Measurements from ENCODE around the gene DOC2B.
"Not testable (repeated sequence)": the region's sequence is repeated elsewhere in the genome, so short reads cannot be mapped to it uniquely, and the experiment has no call there.

The DOC2B gene

DNA sequence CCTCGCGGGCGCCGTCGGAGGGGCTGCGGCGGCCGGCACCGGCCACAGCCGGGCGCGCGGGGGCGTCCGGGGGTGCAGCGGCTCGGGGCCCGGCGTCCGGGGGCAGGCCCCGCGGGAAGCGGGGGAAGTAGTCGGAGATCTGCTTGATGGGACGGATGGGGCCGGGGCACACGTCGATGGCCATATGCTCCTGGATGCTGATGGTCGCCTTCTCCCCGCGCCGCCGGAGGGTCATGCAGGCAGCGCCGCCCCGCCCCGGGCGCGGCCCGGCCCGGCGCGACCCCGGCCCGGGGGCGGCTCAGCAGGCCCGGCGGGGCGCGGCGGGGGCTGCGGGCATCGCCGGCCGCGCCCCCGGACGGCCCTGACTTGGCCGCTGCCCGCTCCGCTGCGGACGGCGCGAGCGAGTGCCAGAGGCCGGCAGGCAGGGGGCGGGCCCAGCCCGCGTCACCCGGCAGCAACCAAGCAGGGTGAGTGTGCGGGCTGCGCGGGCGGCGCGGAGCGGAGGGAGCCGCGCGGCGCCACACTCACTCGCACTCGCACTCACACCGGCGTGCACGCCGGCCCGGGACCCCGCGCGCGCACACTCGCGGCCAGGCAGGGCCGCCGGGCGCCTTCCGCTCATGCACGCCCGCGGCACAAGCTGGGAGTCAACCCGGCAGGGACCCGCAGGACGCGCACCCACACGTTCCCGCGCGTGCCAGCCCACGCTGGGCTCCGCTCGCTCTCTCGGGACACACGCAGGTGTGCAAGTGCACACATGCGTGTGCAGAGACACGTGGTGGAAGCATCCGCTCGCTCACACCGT lies at the start of gene DOC2B:
DOC2B (minus strand) TSS at position 406 of the 805 bp plus-strand sequence; CDS start at position 235, 171 bp downstream.
- peak; percentile 15 for DNase-seq

DNA sequence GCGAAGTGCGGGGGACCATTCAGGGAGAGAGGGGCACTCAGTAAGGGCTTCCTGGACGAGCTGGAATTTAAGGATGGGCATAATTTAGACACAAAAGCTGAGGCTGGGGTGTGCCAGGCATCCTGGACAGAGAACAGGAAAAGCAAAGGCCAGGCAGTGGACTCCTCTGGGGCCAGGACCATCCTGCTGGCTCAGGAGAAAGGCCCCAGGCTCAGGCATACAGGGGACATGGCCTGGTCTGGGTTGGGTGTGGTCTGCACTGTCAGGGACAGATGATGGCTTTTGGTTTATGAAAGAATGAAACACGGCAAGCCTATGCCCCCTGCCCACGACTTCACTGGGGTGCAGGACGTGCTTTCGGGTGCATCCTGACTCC lies 48.9 kb upstream of the DOC2B start:
- no peak for DNase-seq

DNA sequence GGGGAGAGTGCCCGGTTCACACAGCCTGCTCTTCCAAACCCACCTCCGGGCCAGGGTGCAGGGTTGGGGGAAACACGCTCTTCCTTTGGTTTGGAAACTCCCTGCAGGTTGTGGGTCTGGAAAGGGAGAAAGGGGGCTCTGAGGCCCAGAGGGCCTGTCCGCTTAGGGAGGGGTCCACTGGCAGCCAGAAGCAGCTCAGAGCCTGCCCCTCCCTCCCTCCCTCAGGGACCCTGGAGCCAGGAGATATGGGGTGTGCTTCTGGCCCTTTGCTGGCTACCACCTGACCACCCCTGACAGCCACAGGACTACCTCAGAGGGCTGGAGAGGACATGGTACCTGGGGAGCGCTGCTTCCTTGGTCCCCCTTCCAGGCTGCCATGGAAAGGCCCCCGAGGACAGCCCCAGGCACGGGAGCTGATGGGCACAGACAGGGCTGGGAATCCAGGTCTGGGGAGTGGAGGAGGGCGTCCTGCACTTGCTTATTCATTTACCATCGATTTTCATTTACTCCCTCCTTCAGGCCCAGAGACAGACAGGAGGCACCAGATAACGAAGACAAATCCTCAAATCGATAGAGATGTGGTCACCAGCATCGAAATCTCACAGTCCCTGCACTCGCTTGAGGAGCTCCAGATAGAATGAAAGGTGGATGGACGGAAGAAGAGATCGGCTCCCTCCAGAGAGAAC lies 48.4 kb upstream of the DOC2B start:
- no peak for DNase-seq

DNA sequence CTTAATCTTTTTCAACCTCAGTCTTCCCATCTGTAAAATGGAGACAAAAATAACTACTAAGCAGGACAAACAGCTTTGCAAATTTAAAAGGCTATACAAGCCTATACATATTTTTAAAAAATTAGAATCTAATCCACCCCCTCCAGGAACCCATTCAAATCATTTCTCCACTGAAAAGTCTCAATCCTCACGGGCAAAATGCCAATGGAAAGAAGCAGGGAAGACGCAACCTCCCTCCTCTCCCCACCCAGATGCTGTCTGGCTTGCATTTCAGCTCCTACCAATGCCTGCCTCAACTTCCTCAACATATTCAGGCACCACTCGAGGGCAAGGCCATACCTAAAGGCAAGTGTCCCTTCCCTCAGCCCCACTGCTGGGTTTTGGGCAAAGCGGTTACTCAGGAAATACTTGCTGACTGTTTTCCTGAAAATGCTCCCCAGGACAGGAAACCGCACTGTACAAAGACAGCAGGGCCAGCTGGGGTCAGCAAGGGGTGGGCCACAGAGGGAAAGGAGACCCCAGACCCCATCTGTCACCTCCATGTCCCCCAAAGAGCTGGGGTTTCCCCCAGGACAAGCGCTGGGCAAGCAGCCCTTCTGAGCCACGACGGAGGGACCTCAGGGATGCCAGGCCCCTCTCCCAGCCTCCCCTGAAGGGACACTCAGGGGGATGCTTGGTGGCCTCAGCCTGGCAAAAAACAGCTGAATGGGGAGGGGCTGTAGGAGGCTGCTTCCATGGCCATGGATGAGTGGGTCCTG lies 47.7 kb upstream of the DOC2B start:
- no peak for DNase-seq

DNA sequence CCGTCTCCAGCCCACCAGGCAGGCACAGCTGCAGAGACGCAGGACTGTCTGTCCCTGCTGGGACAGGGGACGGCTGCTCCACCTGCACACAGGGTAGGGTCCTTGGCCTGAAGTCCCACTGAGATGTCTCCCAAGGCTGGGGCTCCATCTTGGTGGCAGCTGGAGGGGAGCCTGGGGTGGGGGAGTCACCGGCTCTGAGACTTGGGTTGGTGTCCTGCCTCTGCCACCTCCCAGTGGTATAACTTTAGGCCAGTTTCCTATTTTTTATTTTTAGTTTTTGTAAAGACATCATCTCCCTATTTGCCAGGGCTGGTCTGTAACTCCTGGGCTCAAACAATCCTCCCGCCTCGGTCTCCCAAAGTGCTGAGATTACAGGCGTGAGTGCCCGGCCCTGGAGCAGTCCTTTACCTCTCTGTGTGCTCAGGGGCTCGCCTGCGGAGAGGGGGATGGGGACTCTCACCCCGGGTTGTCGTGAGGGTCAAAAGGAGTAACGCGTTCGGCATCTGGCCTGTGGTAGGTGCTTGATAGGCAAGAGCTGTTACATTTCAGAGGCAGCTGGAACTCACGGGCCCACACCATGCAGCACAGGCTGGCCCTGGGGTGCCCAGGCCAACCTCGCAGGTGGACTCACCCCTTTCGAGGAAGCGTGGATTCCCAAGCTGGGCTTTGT lies 46.6 kb upstream of the DOC2B start:
- no peak for DNase-seq

DNA sequence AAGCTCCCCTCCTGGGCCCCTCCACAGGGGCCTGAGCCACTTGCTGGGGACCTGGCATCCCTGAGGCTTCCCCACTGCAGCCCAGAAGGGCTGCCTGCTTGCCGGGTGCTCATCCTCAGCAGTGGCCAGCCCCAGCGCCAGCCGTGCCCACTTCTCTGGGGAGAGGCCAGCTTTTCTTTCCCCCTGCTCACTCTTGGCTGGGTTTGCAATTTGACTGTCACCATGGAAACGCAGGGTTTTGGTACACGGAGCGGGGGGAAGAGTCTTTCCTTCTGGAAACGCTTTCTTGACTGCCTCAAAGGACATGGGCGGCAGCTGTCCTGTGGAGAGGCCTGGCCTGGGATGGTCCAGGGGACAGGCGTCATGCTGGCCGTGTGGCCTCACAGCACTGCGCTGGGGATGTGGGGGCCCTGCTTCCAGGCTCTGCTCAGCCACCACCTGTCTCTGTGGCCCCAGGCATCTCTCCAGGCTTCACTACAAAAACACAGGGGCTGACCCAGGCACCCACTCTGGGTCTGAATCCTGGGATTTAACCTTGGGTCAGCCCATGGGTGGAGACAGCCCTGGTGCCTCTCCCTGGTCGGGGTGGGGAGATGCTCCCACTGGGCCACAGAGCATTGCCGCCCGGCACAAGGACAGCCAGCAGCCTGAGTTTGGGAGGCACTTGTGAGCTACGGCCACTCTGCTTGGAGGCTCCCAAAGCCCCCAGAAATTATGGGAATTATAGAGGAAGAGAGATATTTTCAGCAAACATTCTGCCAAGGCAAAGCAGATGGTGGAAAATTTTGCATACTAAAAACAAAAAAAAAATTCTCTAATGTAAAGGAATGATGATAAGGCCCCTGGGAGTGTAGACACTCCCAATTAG lies 45.9 kb upstream of the DOC2B start:
- no peak for DNase-seq

DNA sequence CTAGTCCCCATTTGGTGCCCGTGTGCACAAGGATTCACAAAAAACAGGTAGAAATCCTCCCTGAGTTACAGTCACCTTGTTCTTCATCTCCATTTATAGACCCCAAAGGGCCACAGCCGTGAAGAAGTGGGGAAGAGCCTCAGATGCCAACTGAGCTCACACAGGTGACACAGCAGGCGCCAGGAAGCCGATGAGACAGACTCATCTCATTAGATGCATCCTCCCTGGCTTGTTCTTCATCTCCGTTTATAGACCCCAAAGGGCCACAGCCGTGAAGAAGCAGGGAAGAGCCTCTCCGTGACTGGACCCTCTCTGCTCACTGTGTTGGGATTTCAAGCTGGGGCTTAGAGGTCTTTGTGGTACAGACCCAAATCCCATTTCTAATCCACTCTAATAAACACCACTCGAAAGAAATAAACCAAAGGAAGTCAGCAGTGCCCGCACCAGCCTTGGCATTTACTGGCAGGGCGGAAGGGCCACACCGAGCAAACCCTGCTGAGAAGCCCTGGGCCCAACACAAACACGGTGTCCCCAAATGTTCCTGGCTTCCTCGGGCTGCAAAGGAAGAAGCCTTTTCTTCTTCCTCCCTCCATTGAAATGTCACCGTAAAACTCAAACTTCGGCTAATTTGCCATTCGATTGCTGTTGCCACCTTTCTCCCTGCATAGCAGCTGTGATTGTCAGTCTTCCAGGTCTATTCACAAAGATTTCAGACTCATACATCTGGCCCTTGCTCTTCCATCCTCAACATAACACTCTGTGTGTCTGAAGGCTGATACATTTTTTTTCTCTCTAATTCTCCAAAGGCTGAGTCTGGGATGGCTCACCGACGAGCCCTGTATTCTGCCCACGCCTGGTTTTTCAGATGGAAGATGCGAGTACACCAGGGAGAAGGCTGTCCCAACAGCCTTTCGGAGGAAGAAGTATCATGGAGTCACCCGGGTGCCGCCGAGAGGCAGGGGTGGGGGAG lies 44.9 kb upstream of the DOC2B start:
- DNase-seq, result no peak

DNA sequence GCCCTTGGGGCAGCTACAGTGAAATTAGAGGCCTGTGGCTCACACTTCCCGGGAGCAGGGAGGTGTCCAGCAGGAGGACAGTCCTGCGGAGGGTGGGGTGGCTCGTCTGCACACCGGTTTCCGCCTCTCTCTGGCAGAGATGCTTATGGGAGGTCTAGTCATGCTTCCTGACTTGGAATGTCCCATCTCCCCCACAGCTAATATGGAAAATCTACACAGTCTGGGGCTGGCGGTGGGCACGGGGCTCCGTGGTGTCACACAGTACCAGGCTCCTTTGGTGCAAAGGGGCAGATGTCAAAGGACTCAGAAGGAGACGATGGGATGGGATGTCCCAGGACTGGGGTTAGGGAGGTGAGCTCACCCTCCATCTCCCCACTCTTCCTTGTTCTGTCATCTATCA lies 44.1 kb upstream of the DOC2B start:
- no peak for DNase-seq

DNA sequence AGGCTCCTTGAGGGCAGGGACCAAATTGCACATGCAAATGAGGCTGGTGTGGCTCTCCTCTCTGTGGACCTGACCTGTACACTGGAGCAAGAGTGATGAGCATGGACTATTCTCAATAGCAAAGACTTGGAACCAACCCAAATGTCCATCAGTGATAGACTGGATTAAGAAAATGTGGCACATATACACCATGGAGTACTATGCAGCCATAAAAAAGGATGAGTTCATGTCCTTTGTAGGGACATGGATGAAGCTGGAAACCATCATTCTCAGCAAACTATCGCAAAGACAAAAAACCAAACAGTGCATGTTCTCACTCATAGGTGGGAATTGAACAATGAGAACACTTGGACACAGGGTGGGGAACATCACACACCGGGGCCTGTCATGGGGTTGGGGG lies 43.1 kb upstream of the DOC2B start:
- DNase-seq, result not testable (repeated sequence)

DNA sequence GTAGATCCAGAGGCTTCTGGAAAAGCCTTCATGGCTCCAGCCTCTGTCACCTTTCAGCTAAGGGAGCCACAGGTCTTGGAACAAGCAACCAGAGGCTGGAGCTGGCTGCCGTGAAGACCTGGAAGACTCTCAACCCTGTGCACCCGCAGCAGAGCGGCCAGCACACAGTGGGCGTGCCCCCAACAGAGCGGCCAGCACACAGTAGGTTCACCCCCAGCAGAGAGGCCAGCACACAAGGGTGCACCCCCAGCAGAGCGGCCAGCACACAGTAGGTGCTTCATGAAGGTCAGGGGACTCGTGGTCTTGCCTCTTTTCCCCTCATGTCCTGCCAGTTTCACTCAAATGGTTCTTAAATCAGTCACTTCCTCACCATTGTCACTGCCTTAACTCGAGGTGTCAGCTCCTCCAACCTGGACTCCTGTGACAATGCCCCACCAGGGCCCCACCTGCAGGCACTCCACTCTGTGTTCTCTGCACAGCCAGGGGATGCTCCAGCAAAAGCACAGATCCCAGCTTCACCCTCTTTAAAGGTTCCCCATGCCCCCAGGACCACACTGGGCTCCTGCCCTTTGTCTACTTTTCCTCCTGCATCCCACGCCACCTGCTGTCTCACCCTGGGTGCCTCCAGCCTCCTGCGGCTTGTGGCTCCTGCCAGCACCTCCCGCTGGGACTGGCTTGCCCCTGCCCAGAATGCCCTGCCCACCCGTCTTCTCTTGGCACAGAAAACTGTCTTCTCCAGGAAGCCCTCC lies 42.4 kb upstream of the DOC2B start:
- DNase-seq, result no peak

DNA sequence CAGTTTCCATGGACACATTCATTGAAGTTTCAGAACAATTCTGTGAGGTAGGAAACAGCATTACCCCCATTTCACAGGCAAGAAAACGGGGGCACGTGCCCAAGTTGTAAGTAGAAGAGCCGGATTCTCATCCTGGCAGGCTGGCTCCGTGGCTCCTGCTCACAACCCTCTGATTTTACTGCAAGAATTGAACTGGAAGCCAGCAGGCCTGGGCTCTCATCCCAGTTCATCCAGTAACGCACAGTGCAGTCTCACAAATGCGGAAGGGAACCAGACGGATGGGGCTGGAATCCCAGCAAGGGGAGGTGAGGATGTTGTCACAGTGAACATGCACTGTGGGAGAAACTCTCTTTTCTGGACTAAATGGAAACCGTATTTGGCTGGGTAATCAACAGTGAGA lies 40.7 kb upstream of the DOC2B start:
- no peak for DNase-seq

DNA sequence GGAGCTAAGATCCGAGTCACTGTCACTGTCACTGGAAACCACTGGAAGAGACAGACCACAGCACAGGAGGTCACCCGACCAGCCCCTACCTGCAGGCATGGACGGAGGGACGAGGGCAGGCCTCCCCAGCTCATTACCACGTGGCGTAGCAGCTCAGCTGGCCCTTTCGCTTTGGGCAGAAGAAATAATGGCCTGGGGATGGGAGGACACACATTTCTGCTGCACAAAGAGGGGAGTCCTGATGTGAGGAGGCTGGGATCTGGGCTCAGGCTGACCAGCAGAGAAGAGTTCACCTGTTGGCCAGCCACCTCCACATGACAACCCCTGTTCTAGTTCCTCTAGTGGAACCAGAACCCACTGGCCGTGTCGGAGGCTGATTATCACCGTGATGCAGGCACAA lies 38.2 kb upstream of the DOC2B start:
- DNase-seq, result no peak

DNA sequence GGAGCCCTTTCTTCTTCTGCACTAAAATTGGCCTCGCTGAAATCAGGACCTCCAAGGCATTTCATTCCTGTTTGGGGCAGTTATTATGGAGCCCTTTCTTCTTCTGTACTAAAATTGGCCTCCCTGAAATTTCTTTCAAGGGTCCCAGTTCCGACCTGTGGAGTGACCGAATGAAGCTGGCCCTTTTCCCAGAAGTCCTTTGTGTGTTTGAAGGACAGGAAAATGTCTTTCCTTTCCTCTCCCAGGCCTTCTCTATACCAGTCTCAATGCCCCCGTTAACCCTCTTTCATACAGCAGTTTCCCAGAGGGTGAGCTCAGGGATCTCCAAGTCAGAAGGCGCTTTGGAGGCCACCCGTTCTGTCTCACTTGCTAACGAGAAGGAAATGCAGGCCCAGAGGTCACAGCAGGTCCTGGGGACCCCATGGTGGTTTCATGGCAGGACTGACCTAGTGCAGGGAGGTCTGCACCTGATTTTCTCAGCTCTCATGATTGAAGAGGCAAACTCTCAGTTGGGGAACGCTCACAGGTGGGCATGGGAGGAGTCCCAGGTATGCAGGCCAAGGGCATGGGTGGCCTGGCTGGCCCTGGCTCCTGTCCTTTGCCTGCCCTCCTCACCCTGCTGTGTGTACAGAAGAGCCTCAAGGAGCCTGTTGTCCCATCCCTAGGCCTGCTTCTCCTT lies 37.1 kb upstream of the DOC2B start:
- DNase-seq, result no peak

DNA sequence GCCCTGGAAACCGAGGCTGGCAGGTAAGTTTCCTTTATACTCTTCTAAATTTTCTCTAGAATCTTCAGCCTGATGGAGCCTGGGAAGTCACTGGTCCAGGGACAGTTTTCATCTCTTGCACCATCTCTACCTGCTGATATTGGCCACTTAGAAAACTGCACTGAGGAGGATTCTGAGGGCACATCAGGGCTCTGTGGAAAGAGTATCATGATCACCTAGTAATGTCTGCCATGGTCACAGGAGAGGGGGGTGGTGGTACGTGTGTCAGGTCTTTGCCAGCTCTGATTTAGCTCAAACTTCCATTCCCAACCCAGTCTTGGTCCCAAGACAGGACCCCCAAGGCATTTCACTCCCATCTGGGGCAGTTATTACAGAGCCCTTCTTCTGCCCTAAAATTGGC lies 35.2 kb upstream of the DOC2B start:
- no peak for DNase-seq

DNA sequence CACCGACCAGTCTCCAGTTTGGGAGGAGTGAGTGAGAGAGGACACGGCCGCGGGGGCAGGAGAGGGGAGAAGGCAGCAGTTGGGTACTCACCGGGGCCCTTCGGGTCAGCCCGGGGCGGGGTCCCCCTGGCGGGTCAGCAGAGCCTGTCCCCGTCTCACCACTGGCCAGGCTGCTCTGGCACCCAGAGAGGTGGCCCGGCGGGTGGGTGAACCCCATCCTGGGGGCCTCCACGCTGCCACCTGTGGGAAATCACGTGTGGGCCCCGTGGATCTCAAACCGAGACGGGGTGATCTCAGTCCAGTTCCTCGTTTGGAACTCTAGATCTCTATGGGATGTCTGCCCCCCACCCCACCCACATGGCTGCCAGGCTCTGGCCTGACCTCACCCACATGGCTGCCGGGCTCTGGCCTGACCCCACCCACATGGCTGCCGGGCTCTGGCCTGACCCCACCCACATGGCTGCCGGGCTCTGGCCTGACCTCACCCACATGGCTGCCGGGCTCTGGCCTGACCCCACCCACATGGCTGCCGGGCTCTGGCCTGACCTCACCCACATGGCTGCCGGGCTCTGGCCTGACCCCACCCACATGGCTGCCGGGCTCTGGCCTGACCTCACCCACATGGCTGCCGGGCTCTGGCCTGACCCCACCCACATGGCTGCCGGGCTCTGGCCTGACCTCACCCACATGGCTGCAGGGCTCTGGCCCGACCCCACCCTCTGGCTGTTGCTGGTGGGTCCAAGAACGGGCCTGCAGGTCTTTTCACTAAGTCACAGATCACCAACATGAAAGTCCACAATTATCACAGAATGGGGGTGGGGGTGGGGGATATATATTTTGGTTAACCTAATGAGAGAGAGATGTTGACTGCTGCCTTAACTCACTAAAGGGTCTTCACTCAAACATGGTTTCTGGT lies 34.4 kb upstream of the DOC2B start:
- DNase-seq, result not testable (repeated sequence)

DNA sequence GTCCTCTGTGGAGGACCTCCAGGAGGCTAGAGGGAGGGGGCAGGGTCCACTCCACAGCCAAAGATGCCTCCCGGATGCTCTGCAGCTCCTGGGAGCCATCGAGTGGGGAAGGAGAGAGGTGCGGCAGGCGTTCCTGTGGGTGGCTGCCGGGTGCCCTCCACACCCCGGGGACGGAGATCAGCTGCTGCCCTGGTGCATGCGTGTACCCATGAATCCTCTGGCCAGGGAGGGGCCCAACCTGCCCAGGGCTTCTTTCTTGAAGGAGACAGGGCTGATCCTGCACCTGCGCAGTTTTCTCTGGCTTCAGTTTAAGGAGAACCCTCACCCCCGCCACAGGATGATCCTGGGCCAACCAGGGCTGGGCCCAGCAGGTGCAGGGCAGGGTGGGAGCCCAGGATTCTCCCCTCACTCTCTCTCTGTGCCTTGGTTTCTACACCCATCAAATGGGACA lies 33.5 kb upstream of the DOC2B start:
- no peak for DNase-seq

DNA sequence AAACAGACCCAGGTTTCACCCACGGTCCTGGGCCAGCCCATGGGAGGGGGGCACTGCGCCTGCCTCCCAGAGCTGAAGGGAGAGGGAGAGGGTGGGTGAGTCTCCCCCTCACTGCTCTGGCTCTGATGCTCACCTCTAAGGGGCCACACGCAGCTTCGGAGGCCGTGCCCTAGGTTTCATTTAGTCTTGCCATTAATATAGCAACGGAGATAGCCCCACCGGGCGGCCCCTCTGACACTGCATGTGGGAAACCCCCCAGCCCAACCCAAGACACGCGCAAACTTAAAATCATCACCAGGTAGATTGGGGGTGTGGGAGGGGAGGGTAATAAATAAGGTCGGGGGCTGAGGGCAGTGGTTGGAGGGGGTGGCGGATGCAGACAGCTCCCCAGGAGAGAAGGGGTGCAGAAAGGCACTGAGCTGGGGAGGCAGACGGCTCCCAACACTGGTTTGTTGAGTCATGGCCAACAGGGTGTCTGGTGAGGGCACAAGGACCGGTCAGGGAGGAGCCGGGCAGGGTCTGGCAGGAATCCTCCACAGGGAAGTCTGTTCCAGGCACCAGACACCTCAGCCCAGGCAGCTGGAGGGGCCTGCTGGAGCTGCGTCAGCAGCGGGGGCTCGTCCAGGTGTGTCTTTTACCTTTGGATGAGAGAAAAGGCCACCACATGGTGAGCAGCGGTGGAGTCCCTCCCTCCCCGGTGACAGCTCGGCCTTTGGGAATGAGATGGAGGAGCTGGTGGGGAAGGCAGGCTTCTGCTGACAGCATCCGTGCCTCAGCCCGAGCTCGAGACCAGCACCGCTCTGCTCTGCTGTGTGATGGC lies 32.0 kb upstream of the DOC2B start:
- no peak for DNase-seq
